RWPE1 (cell line): Measurements from ENCODE around the gene TLE4.
A peak's percentile ranks its signal among the peaks of the same experiment; 100 is the strongest.

Experiments
- CTCF ChIA-PET: fragments of 350-600 bp; sonication (Branson Sonifier 250); formaldehyde crosslinking; extraction: SDS; loops from one replicate; lab custom pipeline; 2021; lab: Yijun Ruan, JAX
- POLR2A ChIA-PET: fragments of 400-600 bp; formaldehyde crosslinking; extraction: SDS; loops from one replicate; lab custom pipeline; 2020; ENCODE audit warnings: antibody characterized with exemption; ENCODE audit not compliant: low non-redundant PET; lab: Yijun Ruan, JAX
- DNase-seq: peaks from one replicate; pipeline ENCODE4 v3.0.0; 2012; ENCODE audit warnings: low spot score
- H3K27ac ChIP-seq: fragments of 450-650 bp; 2 replicates; pipeline ENCODE4 v1.5.1; 2017
- TF ChIP-seq, protein P1 (sequence below): fragments of 450-650 bp; conservative IDR thresholded peaks from 2 replicates; pipeline ENCODE4 v1.5.1; 2017; ENCODE audit warnings: low read depth, mild to moderate bottlenecking

TLE4 gene

DNA sequence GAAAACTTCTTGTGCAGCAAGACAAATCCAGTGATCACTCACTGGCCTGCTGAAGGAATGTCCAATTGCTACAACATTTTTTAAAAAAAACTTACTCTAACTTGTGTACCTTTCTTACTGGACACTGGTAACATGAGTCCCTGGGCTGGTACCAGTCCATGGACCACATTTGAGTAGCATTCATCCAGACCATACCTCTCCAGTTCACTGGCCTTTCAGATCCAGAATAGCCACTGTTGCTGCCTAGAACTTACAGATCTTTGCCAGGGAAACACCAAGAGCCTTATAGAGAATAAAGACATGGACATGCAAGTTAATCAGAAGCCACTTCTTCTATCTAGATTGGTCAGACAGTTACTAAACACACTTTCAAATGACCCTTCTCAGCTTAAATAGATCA, 185.3 kb downstream of the TLE4 start:
- TF ChIP-seq, protein P1, sequence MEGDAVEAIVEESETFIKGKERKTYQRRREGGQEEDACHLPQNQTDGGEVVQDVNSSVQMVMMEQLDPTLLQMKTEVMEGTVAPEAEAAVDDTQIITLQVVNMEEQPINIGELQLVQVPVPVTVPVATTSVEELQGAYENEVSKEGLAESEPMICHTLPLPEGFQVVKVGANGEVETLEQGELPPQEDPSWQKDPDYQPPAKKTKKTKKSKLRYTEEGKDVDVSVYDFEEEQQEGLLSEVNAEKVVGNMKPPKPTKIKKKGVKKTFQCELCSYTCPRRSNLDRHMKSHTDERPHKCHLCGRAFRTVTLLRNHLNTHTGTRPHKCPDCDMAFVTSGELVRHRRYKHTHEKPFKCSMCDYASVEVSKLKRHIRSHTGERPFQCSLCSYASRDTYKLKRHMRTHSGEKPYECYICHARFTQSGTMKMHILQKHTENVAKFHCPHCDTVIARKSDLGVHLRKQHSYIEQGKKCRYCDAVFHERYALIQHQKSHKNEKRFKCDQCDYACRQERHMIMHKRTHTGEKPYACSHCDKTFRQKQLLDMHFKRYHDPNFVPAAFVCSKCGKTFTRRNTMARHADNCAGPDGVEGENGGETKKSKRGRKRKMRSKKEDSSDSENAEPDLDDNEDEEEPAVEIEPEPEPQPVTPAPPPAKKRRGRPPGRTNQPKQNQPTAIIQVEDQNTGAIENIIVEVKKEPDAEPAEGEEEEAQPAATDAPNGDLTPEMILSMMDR: no peak
- H3K27ac ChIP-seq: no peak overlapping the region
- no peak for DNase-seq
- POLR2A ChIA-PET: no interaction called here
- CTCF ChIA-PET: no interaction called here

DNA sequence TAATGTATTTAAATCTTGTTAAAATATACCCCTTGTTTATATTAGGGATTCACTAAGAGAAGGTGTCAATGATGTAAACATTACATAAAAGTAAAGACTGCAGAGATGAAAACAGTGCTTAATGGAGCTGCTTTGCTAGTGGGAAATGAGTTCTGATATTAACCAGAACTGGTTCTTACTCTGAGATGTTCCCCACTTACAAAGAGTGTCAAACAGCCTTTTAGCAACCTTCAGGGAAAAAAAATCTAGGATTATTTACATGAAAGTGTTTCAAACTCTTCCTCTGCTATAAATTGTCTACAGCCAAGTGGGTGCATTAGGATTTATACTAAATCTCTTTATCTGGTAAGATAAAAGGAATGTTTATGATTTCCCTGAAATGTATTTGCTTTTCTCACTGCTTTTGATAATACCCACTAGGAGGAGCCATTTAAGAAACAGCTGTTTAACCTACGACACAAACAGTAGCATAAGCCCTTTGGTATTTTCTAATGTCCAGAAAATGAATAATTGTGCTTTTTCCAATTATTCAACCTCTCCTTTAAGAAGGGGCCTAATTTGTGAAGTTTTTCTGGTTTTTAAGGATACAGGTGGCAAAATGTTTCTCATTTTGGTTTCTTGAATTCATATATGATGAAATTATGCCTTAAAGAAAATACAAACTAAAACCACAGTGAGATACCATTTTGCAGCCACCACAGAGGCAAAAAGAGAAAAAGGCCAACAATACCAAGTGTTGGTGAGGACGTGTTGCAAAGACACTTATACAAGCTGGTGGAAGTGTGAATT, 186.3 kb downstream of the TLE4 start:
- no peak for DNase-seq
- H3K27ac ChIP-seq: no peak overlapping the region
- POLR2A ChIA-PET: no interaction called here
- TF ChIP-seq, protein P1: peak; percentile 50
- CTCF ChIA-PET: interaction anchor here (0.7 kb wide), 1 partner anchor 1805 kb away, joined by 3 read pairs; no protein-coding TSS in a partner anchor

DNA sequence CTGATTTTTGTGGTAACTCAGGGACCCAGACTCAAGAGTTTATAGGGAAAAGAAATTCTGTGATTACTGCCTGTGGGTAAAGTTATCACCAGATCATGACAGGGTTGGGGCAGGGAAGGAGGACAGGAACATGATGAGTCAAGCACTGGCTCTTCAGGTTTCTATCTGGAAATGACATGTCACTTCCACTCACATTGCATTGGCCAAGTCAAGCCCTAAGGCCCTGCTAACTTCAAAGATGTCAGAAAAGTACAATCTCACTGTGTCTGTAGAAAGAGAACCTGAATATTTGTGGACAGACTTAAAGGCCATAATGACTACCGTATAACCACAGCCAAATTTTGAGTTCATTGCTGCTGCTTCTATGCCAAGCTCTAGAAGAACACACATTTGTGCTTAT, 187.7 kb downstream of the TLE4 start:
- CTCF ChIA-PET: no interaction called here
- DNase-seq: no peak
- TF ChIP-seq, protein P1: no peak
- no peak overlapping the region for H3K27ac ChIP-seq
- POLR2A ChIA-PET: no interaction called here

DNA sequence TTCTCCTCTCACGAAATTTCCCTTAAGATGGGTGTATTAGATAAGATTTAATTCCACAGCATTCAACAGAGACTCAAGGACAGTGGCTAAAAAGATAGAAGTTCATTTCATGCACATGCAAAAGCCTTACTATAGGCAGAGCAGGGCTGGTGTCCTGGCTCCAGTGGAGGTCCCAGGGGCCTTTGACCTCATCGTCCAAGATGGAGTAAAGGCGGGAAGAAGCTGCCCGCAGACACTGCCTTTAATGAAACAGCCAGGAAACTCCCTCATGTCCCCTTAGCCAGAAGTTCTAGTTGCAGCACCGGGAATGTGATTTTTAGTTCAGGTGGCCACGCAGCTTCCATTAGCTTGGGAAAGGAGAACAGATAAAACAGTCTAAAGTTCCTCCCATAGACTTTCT, 190.3 kb downstream of the TLE4 start:
- TF ChIP-seq, protein P1: no peak
- CTCF ChIA-PET: no interaction called here

DNA sequence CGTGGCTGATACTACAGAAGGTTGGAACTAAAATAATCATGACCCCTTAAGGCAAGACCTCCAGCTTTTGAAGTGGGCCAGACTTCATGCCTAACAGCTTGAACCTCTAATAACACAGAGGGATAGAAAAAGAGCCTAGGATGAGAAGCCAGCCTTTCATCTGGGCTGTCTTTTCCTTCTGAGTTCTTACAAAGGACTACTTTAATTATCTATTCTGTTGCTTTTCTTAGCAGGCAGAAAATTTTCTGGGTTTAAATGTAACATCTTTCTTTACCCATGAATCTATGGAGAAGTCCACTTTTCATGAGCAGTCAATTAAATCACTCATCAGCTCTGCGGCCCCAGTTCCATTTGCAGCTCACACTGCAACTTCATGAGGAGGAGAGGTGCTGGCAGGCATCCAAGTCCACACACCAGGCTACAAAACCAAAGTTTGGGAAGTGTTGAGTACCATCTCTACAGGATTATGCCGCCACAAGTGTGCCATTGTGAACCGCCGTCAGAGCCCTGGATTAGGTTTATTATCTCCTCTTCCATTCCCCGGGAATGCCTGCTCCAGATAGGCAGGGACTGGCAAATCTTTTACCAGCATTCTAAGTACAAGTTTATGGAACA, 192.0 kb downstream of the TLE4 start:
- TF ChIP-seq, protein P1: no peak
- no peak overlapping the region for H3K27ac ChIP-seq
- CTCF ChIA-PET: no interaction called here
- POLR2A ChIA-PET: no interaction called here
- no peak for DNase-seq

More for the DNA sequence above, 190.3 kb downstream of the TLE4 start:
- POLR2A ChIA-PET: no interaction called here
- no peak overlapping the region for H3K27ac ChIP-seq
- DNase-seq: no peak

DNA sequence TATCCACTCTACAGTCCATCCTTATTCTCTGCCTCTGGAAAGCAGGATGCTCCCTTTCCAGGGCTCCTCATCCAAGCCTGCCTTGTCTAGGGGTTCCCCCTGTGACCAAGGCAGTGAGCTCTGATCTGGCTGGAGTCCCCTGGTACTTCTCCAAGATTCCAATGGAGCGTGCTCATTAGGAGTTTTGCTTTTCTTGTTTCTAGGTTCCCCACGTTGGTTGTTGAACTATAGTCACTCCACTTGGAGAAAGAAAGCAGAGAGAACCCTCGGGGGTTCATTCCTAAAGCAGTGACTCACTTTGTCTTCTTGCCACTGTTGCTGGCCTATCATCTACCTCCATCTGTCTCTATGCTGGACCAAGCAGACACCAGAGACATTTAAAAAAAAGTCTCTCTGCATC, 192.6 kb downstream of the TLE4 start:
- DNase-seq: peak; percentile 83
- H3K27ac ChIP-seq: no peak overlapping the region
- POLR2A ChIA-PET: no interaction called here
- CTCF ChIA-PET: no interaction called here
- TF ChIP-seq, protein P1: no peak
